MCF 10A (cell line): ENCODE results near the gene SLC24A3. TPM values are rescaled to one million over a fixed set of nuclear protein-coding genes. Genes with fewer than 3 reads are reported as not detected.

Experiments
- BruUV-seq: library from RNA; stranded (reverse); fragments of 400-500 nt; replicated peaks from 2 replicates; lab custom pipeline; 2021; lab: Mats Ljungman, UMichigan
- CTCF ChIA-PET: fragments of 300-600 bp; sonication (Branson Sonifier 250); formaldehyde crosslinking; extraction: SDS; loops from one replicate; lab custom pipeline; 2021; ENCODE audit warnings: antibody characterized with exemption, inconsistent platforms; lab: Yijun Ruan, JAX
- POLR2A ChIA-PET: fragments of 300-600, 350-650 bp; sonication (Branson Sonifier 250); formaldehyde crosslinking; extraction: SDS; loops from one replicate; lab custom pipeline; 2020; ENCODE audit warnings: antibody characterized with exemption, inconsistent platforms; lab: Yijun Ruan, JAX
- DNase-seq: peaks from one replicate; pipeline ENCODE4 v3.0.0-alpha.2; 2018; ENCODE audit not compliant: unreplicated experiment
- H3K27ac Mint-ChIP-seq: one replicate; pipeline ENCODE4 v1.8.0; 2022; ENCODE audit warnings: mild to moderate bottlenecking, low read depth, mixed read lengths; ENCODE audit not compliant: unreplicated experiment
- H3K27me3 Mint-ChIP-seq: one replicate; pipeline ENCODE4 v1.8.0; 2022; ENCODE audit warnings: mixed read lengths; ENCODE audit not compliant: insufficient read depth, unreplicated experiment
- H3K36me3 Mint-ChIP-seq: one replicate; pipeline ENCODE4 v1.8.0; 2022; ENCODE audit warnings: mild to moderate bottlenecking, moderate library complexity, mixed read lengths; ENCODE audit not compliant: insufficient read depth, unreplicated experiment
- H3K4me1 Mint-ChIP-seq: one replicate; pipeline ENCODE4 v1.8.0; 2022; ENCODE audit warnings: mixed read lengths; ENCODE audit not compliant: insufficient read depth, unreplicated experiment
- H3K4me3 Mint-ChIP-seq: one replicate; pipeline ENCODE4 v1.8.0; 2022; ENCODE audit warnings: mild to moderate bottlenecking, moderate library complexity, mixed read lengths; ENCODE audit not compliant: unreplicated experiment
- H3K9me3 Mint-ChIP-seq: one replicate; pipeline ENCODE4 v1.8.0; 2022; ENCODE audit warnings: mixed read lengths; ENCODE audit not compliant: unreplicated experiment
- intact Hi-C: fragments of 100-400 bp; cut with micrococcal nuclease; formaldehyde crosslinking; loops from 2 replicates; pipeline ENCODE4 v1.14.1; 2022
- total RNA-seq: library from RNA; stranded (reverse); gene quantifications from 2 replicates; pipeline ENCODE4 v1.2.3, GENCODE V29; 2022
- TF ChIP-seq, protein P1 (sequence below): fragments of 200-600 bp; IDR thresholded peaks from one replicate; pipeline ENCODE4 v1.8.0; 2022; ENCODE audit warnings: antibody characterized with exemption, mild to moderate bottlenecking; ENCODE audit not compliant: unreplicated experiment

Gene SLC24A3
- total RNA-seq, 1 experiment from 2014 or later, result not detected

GRCh38 chr20:19761841-19762240 lies 549.4 kb downstream of the SLC24A3 start:
- Mint-ChIP-seq H3K9me3 (no peaks in the 10 kb centered on the region), H3K4me1 (peaks cover 24% of the 10 kb centered on the region), H3K27ac (no peak overlapping the region), H3K27me3 (no peaks in the 10 kb centered on the region), H3K36me3 (peaks cover 12% of the 10 kb centered on the region), H3K4me3 (no peak overlapping the region)
- intact Hi-C loops, result no loop called here
- DNase-seq, result no peak
- POLR2A ChIA-PET, result interaction anchor here (1.2 to 5.8 kb wide), 3 partner anchors 12 to 213 kb away, joined by 3 to 81 read pairs (median 22); no protein-coding TSS in a partner anchor
- BruUV-seq, result no TSS peak
- TF ChIP-seq, protein P1, sequence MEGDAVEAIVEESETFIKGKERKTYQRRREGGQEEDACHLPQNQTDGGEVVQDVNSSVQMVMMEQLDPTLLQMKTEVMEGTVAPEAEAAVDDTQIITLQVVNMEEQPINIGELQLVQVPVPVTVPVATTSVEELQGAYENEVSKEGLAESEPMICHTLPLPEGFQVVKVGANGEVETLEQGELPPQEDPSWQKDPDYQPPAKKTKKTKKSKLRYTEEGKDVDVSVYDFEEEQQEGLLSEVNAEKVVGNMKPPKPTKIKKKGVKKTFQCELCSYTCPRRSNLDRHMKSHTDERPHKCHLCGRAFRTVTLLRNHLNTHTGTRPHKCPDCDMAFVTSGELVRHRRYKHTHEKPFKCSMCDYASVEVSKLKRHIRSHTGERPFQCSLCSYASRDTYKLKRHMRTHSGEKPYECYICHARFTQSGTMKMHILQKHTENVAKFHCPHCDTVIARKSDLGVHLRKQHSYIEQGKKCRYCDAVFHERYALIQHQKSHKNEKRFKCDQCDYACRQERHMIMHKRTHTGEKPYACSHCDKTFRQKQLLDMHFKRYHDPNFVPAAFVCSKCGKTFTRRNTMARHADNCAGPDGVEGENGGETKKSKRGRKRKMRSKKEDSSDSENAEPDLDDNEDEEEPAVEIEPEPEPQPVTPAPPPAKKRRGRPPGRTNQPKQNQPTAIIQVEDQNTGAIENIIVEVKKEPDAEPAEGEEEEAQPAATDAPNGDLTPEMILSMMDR, result no peak
- CTCF ChIA-PET, result interaction anchor here (0.9 to 3.1 kb wide), 4 partner anchors 14 to 69 kb away, joined by 5 to 12 read pairs (median 8); no protein-coding TSS in a partner anchor

DNA sequence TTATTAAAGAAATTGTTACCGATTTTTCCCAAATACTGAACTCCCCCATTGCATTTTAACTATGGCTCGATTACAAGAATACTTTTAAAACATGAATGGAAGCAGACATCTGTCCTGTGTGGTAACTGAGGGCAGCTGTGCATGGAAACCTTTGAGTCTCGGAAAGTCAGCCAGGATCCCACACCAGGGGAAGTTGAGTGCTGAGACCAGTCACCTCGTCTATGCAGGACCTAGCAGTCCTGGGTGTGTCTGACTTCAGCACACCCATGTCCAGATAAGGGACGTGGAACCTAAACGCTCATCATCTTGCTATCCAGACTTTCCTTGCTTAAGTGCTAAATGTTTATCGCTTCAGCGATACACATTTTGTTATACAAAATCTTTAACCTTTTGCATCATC lies 551.8 kb downstream of the SLC24A3 start:
- ChIA-PET CTCF (interaction anchor here (3.1 kb wide), 1 partner anchor 19 kb away, joined by 12 read pairs; no protein-coding TSS in a partner anchor), POLR2A (interaction anchor here (0.6 to 1.2 kb wide), 2 partner anchors 9 to 64 kb away, joined by 3 to 7 read pairs; no protein-coding TSS in a partner anchor)
- intact Hi-C loops, result no loop called here
- Mint-ChIP-seq H3K4me1 (peaks cover 19% of the 10 kb centered on the region), H3K36me3 (peaks cover 15% of the 10 kb centered on the region), H3K4me3 (no peak overlapping the region), H3K27me3 (no peaks in the 10 kb centered on the region), H3K27ac (no peak overlapping the region), H3K9me3 (no peaks in the 10 kb centered on the region)
- BruUV-seq, result no TSS peak
- no peak for DNase-seq
- TF ChIP-seq, protein P1, result no peak

GRCh38 chr20:19765266-19765665 lies 552.8 kb downstream of the SLC24A3 start:
- intact Hi-C loops, result no loop called here
- CTCF ChIA-PET, result interaction anchor here (0.6 kb wide), 1 partner anchor 287 kb away, joined by 3 read pairs; the partner anchor contains the start of genes CFAP61 and CRNKL1
- no peak overlapping the region for H3K27ac Mint-ChIP-seq
- H3K27me3 Mint-ChIP-seq, result no peaks in the 10 kb centered on the region
- no peaks in the 10 kb centered on the region for H3K9me3 Mint-ChIP-seq
- peaks cover 13% of the 10 kb centered on the region for H3K4me1 Mint-ChIP-seq
- H3K4me3 Mint-ChIP-seq, result no peak overlapping the region
- H3K36me3 Mint-ChIP-seq, result peaks cover 15% of the 10 kb centered on the region
- TF ChIP-seq, protein P1, result no peak
- no TSS peak for BruUV-seq
- POLR2A ChIA-PET, result no interaction called here
- DNase-seq, result no peak

DNA sequence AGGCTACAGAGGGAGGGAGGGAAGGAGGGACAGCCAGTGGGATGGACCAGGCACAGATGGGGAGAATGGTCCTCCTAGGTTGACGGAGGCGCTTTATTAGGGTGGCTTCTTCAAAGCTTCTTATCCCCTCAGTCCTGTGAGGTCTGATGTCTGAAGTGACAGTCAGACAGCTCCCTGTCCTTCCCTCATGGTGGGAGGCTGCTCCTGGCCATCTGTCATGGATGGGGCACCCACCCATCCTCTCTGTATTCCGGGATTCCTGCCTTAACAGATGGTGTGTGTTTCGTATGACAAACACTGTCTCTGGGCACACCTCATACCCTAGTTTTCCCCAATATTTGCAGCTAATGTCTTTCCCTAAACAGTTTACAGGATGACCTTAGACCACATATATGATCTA lies 553.5 kb downstream of the SLC24A3 start:
- DNase-seq, result no peak
- H3K4me3 Mint-ChIP-seq, result no peak overlapping the region
- peaks cover 13% of the 10 kb centered on the region for H3K36me3 Mint-ChIP-seq
- POLR2A ChIA-PET, result interaction anchor here (1.4 kb wide), 1 partner anchor 14 kb away, joined by 4 read pairs; no protein-coding TSS in a partner anchor
- no peaks in the 10 kb centered on the region for H3K9me3 Mint-ChIP-seq
- intact Hi-C loops, result no loop called here
- TF ChIP-seq, protein P1, result no peak
- H3K27ac Mint-ChIP-seq, result no peak overlapping the region
- H3K4me1 Mint-ChIP-seq, result peaks cover 7% of the 10 kb centered on the region
- no peaks in the 10 kb centered on the region for H3K27me3 Mint-ChIP-seq
- no TSS peak for BruUV-seq
- CTCF ChIA-PET, result interaction anchor here (0.6 to 1.1 kb wide), 3 partner anchors 14 to 247 kb away, joined by 3 to 4 read pairs (median 3); no protein-coding TSS in a partner anchor
